ENCODE results near the gene CHKB. TPM values are rescaled to one million over a fixed set of nuclear protein-coding genes. Genes with fewer than 3 reads are reported as not detected.

CHKB gene
- total and polyA plus RNA-seq, 10 of the 15 experiments (the other 5 are each of a cell fraction or from before 2014, with no cell fraction given) = 10.0 to 93.9 (median 57.0) TPM

DNA sequence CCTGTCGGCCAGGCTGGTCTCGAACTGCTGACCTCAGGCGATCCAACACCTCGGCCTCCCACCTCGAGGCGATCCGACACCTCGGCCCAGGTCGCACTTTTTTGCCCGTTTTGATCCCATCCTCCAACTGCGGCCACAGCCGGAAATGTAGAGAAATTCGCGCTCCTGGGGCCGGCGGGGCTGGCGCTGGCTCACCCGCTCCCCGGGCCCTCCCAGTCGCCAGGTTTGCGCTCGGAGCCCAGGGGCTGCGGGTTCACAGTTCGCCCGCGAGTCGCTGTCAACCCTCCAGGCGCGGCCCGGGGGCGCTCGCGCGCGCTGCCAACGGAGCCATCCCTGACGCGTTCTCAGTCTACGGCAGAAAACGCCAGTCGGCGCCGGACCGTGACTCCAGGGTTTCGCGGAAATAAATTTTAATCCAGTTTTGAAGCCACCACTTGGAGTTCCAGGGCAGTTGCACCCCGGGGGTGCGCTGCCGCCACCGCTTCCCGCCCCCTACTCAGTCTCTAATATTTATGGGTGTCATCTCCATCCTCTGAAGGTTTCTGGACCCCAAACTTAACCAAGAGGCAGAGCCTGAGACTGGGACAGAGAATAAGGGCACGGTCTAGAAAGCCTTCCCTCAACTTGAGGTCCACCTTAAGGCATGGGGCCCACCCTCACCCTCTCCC lies 38.4 kb downstream of the CHKB start:
- WGBS (ENCODE audit: insufficient coverage, insufficient replicate concordance, low lambda C conversion rate, missing lambda C conversion rate) = 9% methylated on average over 46 of the region's 52 CpGs
- peak; percentile 75 for TF ChIP-seq GATAD2B (conservative IDR thresholded peaks at IDR 0.05; ENCODE audit: low read depth)
- no peak for TF ChIP-seq SREBF2 (IDR thresholded peaks at IDR 0.05; ENCODE audit: low read length)
- 0 out of 2 replicates have a peak, but pooled peaks have one; percentile 11 for TF ChIP-seq CREM (IDR thresholded peaks at IDR 0.05; ENCODE audit: low read depth)
- TF ChIP-seq, protein P1, sequence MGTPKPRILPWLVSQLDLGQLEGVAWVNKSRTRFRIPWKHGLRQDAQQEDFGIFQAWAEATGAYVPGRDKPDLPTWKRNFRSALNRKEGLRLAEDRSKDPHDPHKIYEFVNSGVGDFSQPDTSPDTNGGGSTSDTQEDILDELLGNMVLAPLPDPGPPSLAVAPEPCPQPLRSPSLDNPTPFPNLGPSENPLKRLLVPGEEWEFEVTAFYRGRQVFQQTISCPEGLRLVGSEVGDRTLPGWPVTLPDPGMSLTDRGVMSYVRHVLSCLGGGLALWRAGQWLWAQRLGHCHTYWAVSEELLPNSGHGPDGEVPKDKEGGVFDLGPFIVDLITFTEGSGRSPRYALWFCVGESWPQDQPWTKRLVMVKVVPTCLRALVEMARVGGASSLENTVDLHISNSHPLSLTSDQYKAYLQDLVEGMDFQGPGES (IDR thresholded peaks at IDR 0.05) = no peak
- TF ChIP-seq RB1 (IDR thresholded peaks at IDR 0.05; ENCODE audit: borderline replicate concordance) = peak; percentile 14; the same call in 1 of the 2 replicates
- peak; percentile 17 for TF ChIP-seq SP1 (IDR thresholded peaks at IDR 0.05; ENCODE audit: low read depth, low read length)
- TF ChIP-seq DPF2 (IDR thresholded peaks at IDR 0.05) = peak; percentile 69
- TF ChIP-seq, protein P2, sequence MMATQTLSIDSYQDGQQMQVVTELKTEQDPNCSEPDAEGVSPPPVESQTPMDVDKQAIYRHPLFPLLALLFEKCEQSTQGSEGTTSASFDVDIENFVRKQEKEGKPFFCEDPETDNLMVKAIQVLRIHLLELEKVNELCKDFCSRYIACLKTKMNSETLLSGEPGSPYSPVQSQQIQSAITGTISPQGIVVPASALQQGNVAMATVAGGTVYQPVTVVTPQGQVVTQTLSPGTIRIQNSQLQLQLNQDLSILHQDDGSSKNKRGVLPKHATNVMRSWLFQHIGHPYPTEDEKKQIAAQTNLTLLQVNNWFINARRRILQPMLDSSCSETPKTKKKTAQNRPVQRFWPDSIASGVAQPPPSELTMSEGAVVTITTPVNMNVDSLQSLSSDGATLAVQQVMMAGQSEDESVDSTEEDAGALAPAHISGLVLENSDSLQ (IDR thresholded peaks at IDR 0.05) = no peak
- 0 out of 2 replicates have a peak, but pooled peaks have one; percentile 50 for TF ChIP-seq NBN (IDR thresholded peaks at IDR 0.05)
- no peak for TF ChIP-seq TCF12 (IDR thresholded peaks at IDR 0.05; ENCODE audit: low read depth, low read length)
- no peak for TF ChIP-seq IRF4 (IDR thresholded peaks at IDR 0.05; ENCODE audit: low read depth, low read length)
- peak; percentile 38; the same call in 1 of the 2 replicates for TF ChIP-seq RAD21 (IDR thresholded peaks at IDR 0.05; ENCODE audit: insufficient read depth, low read depth, low read length)
- TF ChIP-seq POLR2A (IDR thresholded peaks at IDR 0.05; ENCODE audit: low read depth, low read length) = peak; percentile 38
- peak; percentile 38; the same call in 1 of the 2 replicates for TF ChIP-seq SMC3 (IDR thresholded peaks at IDR 0.05; ENCODE audit: borderline replicate concordance, low read length)
- TF ChIP-seq, protein P3, sequence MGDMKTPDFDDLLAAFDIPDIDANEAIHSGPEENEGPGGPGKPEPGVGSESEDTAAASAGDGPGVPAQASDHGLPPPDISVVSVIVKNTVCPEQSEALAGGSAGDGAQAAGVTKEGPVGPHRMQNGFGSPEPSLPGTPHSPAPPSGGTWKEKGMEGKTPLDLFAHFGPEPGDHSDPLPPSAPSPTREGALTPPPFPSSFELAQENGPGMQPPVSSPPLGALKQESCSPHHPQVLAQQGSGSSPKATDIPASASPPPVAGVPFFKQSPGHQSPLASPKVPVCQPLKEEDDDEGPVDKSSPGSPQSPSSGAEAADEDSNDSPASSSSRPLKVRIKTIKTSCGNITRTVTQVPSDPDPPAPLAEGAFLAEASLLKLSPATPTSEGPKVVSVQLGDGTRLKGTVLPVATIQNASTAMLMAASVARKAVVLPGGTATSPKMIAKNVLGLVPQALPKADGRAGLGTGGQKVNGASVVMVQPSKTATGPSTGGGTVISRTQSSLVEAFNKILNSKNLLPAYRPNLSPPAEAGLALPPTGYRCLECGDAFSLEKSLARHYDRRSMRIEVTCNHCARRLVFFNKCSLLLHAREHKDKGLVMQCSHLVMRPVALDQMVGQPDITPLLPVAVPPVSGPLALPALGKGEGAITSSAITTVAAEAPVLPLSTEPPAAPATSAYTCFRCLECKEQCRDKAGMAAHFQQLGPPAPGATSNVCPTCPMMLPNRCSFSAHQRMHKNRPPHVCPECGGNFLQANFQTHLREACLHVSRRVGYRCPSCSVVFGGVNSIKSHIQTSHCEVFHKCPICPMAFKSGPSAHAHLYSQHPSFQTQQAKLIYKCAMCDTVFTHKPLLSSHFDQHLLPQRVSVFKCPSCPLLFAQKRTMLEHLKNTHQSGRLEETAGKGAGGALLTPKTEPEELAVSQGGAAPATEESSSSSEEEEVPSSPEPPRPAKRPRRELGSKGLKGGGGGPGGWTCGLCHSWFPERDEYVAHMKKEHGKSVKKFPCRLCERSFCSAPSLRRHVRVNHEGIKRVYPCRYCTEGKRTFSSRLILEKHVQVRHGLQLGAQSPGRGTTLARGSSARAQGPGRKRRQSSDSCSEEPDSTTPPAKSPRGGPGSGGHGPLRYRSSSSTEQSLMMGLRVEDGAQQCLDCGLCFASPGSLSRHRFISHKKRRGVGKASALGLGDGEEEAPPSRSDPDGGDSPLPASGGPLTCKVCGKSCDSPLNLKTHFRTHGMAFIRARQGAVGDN (IDR thresholded peaks at IDR 0.05) = peak; percentile 92
- TF ChIP-seq ATF7 (IDR thresholded peaks at IDR 0.05; ENCODE audit: low read depth) = peak; percentile 38; the same call in 1 of the 2 replicates
- peak; percentile 34; the same call in 1 of the 2 replicates for TF ChIP-seq HDGF (IDR thresholded peaks at IDR 0.05)
- no peak for TF ChIP-seq ZSCAN29 (IDR thresholded peaks at IDR 0.05)
- peak; percentile 72; the same call in 1 of the 2 replicates for TF ChIP-seq ZNF207 (IDR thresholded peaks at IDR 0.05; ENCODE audit: borderline replicate concordance)
- no peak for TF ChIP-seq CEBPB (IDR thresholded peaks at IDR 0.05; ENCODE audit: borderline replicate concordance in 1 of 2, low read depth in 2 of 2, low read length in 2 of 2)

More for the DNA sequence above, 38.4 kb downstream of the CHKB start:
- ChIA-PET RAD21 (ENCODE audit: unreplicated experiment) (interaction anchor here (0.7 to 2.6 kb wide), 3 partner anchors 9 to 76 kb away, joined by 3 to 9 read pairs (median 4); no protein-coding TSS in a partner anchor), SMC1A (ENCODE audit: uncharacterized antibody, unreplicated experiment) (interaction anchor here (1.5 kb wide), 1 partner anchor 19 kb away, joined by 3 read pairs; the partner anchor contains the start of gene SYCE3), POLR2A (interaction anchor here (2.0 to 5.4 kb wide), 3 partner anchors 10 to 19 kb away, joined by 14 to 61 read pairs (median 15); partner anchors contain the start of gene SCO2), CTCF (interaction anchor here (0.9 to 2.4 kb wide), 4 partner anchors 13 to 77 kb away, joined by 3 to 13 read pairs (median 5); partner anchors contain the start of genes SCO2 and SYCE3)
- ATAC-seq (peak; percentile 43), FAIRE-seq (no peak), DNase-seq (ENCODE audit: low read depth, low spot score) (no peak)
- H3K27ac ChIP-seq (ENCODE audit: control insufficient read depth, insufficient read depth) = peak overlapping the region; percentile 45; the same call in 1 of the 2 replicates
- peak overlapping the region; percentile 51; the same call in 1 of the 2 replicates for H3K9ac ChIP-seq (ENCODE audit: control insufficient read depth, insufficient read depth, low read length)
- intact Hi-C loops (cut with micrococcal nuclease; ENCODE audit: unreplicated experiment) (loop anchor here (5.0 kb wide), 1 partner anchor 78 kb away; no protein-coding TSS in a partner anchor), in situ Hi-C loops (cut with MboI) (no loop called here)
- no TSS peak for BruUV-seq (replicated peaks)
- H3K4me1 ChIP-seq (ENCODE audit: control insufficient read depth, insufficient read depth, low read length) = peaks cover 46% of the 10 kb centered on the region
- H3K9me3 ChIP-seq (replicated peaks; ENCODE audit: control insufficient read depth, insufficient read depth, low read length) = no peaks in the 10 kb centered on the region
- H3K27me3 ChIP-seq (replicated peaks in 1 of 2; ENCODE audit: control insufficient read depth in 2 of 2, insufficient read depth in 2 of 2, low read length in 1 of 2) = peaks cover 0 to 1% of the 10 kb centered on the region in 2 experiments; a peak in 1 of 4 replicates
- H3K36me3 ChIP-seq (ENCODE audit: control insufficient read depth in 2 of 2, insufficient read depth in 2 of 2, low read length in 1 of 2) = no peaks in the 10 kb centered on the region
- peak overlapping the region; percentile 43; the same call in 1 of the 2 replicates for H2AFZ ChIP-seq (ENCODE audit: control insufficient read depth, low read depth, low read length)
- peak overlapping the region; percentile 31 for H3K4me2 ChIP-seq (ENCODE audit: control insufficient read depth, insufficient read depth)
- peaks cover 5% of the 10 kb centered on the region for H3K79me2 ChIP-seq (ENCODE audit: control insufficient read depth, insufficient read depth, low read length)
- no peaks in the 10 kb centered on the region for H4K20me1 ChIP-seq (ENCODE audit: control insufficient read depth, insufficient read depth)
- no peak overlapping the region for H3K4me3 ChIP-seq

Data from GM12878 (cell line).